Hematopoietic multipotent progenitor cell (in vitro differentiated cells): ENCODE results near the gene GNAS-AS1. TPM values are rescaled to one million over a fixed set of nuclear protein-coding genes. Genes with fewer than 3 reads are reported as not detected.
A peak's percentile ranks its signal among the peaks of the same experiment; 100 is the strongest.

Experiments
- DNase-seq, 3 donors: peaks; one replicate each; pipeline ENCODE4 v3.0.0-alpha.2; 2011 to 2015; ENCODE audit warnings: low read depth in 2 of 3, low spot score in 2 of 3
- total RNA-seq: library from RNA; depleted of rRNA; stranded (reverse); fragments of >200 nt; gene quantifications from one replicate; pipeline ENCODE4 v1.2.3, GENCODE V29; 2012

Gene GNAS-AS1
- total RNA-seq, 1 donor = under 0.01 TPM

- no peak for DNase-seq
These were observed 37.4 kb upstream of the GNAS-AS1 start for GRCh38 chr20:58888103-58888502.

- DNase-seq = no peak
These were observed 35.8 kb upstream of the GNAS-AS1 start for GRCh38 chr20:58886546-58886945.

- DNase-seq = no peak
These were observed 34.3 kb upstream of the GNAS-AS1 start for GRCh38 chr20:58884966-58885365.

DNA sequence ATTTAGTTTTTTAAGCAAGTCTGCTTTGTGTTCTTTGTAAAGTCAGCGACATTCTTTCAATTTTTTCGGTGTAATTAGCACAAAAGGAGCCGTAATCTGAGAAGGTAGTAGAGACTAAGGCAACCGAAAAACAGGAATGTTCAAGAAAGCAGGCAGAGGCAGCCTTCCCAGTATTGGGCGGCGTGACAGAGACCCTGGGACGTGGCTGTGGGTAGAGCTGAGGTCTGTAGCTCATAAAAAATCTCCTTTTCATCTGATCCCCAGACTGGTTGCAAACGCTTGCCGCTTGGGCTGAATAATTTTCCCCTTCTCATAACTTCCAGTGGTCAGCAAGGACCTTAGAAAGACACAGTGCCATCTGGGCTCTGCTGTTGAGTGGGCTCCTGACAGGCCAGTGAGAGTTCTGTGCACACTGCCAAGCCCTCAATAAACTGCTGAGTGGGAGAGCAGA, 32.6 kb upstream of the GNAS-AS1 start:
- DNase-seq = no peak

GRCh38 chr20:58882704-58883089, 32.0 kb upstream of the GNAS-AS1 start:
- DNase-seq = no peak

GRCh38 chr20:58880994-58881752, 30.5 kb upstream of the GNAS-AS1 start:
- DNase-seq = no peak

DNA sequence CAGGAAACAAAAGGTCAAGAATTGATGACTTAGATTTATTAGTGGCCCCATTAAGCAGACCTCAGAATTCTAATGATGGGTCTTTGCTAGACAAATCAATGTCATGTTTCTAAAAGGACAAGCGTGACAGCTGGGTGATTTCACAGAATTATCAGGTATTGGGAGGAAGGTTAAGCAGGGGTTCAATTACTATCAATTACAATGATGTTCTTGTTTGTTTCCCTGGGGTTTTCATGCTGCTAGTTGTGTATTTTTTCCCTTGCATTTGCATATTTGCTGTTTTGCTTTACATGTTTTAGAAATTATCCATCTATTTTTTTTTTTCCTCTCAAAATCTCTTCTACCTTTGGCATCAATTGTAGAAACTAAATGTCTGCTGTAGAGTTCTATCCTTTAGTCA, 29.7 kb upstream of the GNAS-AS1 start:
- no peak for DNase-seq

GRCh38 chr20:58878399-58878798, 27.7 kb upstream of the GNAS-AS1 start:
- DNase-seq = no peak

DNA sequence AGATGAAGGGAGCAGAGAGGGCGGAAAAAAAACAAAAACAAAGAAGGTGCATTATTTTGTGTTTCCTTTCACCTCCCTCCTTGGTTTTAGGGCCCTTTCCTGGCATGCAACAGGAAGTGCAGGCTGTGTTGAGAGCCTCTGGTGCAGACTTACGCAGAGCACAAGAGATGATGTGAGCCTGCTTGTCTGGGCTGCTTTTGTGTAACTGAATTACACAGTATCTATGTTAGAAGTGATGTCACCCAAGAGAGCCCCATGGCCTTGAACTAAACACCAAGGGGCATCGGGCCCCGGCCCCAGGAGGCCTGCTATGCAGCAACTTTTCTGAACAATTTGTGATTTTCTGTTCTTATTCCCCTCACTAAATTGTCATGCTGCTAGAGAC, 27.3 kb upstream of the GNAS-AS1 start:
- DNase-seq = no peak

DNA sequence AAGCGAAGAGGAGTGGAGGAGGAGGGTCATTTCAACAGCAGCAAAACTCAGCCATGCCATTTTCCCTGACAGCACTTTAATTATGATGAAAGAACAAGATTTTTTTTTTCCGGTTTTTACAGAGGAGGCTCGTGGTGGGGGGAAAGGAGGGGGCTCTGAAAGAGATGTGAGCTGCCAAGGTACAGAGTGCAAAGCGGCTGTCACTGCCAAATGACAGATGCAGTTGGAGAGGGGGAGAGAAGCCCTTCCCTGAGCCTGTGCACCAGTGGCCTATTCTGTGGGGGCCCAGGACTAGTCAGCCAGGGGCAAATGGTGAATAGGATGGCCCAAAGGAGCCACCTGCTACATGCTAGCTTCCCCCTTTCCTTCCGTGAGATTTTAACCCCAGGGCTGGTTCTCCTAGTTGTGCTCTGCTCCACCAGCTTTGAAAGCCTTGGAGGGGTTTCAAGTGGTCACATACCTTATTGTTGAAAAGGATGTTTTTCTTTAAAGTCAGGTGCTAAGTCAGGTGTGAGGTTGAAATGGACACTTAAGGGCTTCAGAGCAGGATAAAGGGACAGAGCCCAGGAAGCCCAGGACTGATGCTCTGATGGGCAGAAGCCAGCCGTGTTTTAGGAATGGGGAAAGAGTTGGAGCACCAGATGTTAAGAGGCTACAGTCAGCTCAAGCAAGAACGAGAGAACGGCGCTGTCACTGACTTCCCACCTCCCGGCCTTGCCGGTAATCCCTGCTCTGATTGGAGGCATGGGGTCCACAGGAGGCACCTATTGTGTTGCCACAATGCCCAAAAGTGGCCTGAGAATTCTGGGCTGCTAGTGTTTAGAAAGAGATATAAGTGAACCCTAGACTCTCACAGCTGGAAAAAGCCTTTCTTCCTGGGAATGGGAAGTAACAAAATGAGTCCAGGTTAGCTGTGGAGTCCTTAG, 26.6 kb upstream of the GNAS-AS1 start:
- DNase-seq = no peak

GRCh38 chr20:58876437-58876836, 25.7 kb upstream of the GNAS-AS1 start:
- no peak for DNase-seq

- DNase-seq = no peak
These were observed 24.9 kb upstream of the GNAS-AS1 start for GRCh38 chr20:58875541-58876134.

DNA sequence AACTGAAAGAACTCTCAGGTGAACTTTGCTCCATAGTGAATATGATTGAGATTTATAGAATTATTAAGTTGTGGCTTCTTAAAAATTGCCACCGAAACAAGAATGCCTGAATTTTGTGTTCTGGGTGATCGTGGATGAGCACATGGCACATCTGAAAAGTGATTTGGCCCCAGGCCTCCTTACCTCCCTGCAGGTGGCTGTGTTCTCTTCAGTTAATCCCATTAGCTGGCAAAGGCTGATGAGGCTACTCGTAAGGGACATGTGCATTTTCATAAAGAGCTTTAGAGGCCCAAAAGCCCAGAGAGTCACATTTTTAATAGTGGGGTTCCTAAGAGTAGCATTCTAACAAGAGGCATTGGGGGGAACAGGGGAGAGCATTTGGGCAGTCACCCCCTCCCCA, 24.4 kb upstream of the GNAS-AS1 start:
- no peak for DNase-seq

- DNase-seq = no peak
These were observed 23.8 kb upstream of the GNAS-AS1 start for GRCh38 chr20:58874469-58874868.

- no peak for DNase-seq
These were observed 20.9 kb upstream of the GNAS-AS1 start for GRCh38 chr20:58871533-58872102.

DNA sequence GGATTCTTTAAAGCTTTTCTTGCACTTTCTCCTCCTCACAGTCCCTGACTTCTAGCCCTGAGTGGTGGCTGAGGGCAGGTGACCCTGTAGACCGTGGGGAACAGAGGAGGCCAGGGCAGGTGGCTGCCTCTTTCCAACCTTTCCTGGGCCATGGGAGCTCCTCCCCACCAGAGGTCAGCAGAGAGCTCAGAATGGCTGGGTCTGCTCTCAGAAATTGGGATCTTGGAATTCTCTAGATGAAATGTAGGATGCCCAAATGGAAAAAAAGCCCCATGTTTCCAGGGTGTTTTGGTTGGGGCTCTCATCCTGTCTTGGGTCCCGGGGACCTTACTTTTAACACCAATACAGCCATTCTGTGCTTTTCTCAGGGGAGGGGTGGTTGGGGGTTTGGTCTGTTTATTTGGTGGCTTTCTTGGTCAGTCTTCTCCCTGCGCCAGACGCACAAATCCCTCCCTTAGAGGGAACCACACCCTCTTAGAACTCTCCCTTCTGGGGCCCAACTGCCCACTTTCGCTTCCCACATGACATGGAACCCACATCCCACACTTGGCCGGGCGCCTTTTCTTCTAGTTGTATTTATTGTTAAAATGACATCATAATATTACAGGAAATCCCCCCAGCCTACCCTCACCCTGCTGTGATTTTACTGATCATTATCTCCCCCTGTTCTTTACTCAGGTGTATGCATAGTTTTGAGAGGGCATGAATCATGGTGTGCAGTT, 19.8 kb upstream of the GNAS-AS1 start:
- DNase-seq = peak in 1 of 3 donors; percentile 60

GRCh38 chr20:58869662-58870227, 19.0 kb upstream of the GNAS-AS1 start:
- no peak for DNase-seq

DNA sequence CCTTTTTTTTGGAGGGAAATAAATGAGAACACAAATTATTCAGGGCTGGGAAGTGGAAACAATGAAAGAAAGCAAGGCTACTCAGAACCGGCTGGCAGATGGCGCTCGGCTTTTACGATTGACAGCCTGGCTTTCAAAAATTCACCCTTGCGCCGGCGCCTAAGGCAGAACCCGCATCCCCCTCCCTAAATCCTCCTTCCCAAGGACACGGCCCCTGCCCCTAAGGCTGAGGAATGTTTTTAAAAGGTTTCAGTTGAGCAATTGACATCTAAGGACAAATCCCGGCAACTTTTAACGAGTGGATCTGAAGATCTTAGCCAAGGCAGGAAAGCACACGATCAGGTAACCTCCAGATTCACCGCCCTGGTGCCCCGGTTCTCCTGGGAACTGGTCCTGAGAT, 18.1 kb upstream of the GNAS-AS1 start:
- DNase-seq = no peak

DNA sequence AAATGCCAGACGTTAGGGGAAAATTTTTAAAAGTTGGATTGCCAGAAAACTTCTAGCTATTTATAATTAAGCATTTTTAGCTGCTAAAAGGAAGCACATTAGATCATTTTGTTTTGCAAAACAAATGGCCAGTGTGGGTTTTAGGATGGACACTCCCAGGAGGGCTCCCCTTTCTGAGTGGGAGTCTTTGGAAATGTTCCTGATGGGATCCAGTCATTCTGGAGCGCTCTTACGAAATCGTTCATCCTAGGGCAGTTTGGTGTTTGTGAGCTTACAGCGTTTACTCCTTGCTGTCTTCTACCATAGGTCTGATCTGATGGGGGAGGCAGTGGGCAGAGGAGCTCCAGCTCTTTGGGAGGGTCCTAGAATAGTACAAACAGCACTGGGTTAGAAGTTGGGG, 16.5 kb upstream of the GNAS-AS1 start:
- no peak for DNase-seq

DNA sequence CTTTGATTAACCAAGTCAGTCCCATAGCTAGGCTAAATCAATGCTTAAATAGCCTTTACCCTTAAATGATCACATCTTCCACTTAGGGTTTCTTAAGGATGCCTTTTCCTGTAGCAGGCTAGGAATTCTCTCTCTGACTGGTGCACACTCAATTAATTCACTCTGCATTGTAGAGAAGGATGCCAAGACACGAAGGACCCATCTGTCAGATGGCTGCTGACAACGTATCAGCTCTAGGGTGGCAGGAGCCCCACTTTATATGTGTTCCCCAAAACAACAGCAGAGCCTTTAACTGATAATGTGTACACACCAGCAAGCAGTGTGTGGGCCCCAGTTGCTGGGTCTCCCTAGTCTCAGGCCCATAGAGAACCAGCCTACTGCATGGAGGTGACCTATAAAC, 15.1 kb upstream of the GNAS-AS1 start:
- no peak for DNase-seq
